H9 (cell line): ENCODE measurements around the gene KRTAP12-1. TPM values are rescaled to one million over a fixed set of nuclear protein-coding genes. Genes with fewer than 3 reads are reported as not detected.

Experiments
- DNase-seq: peaks from one replicate; pipeline ENCODE4 v3.0.0-alpha.2; 2017
- H2AFZ ChIP-seq: one replicate; pipeline ENCODE4 v1.6.1; 2013; ENCODE audit warnings: mild to moderate bottlenecking, low read length, control low read depth, moderate library complexity
- H2AK5ac ChIP-seq: 2 replicates; pipeline ENCODE4 v1.6.1; 2013; ENCODE audit warnings: low read length, control low read depth, mixed read lengths; ENCODE audit not compliant: insufficient read length
- H2BK120ac ChIP-seq: one replicate; pipeline ENCODE4 v1.6.1; 2013; ENCODE audit warnings: low read depth, mild to moderate bottlenecking, low read length, control low read depth, inconsistent platforms; ENCODE audit not compliant: poor library complexity, severe bottlenecking
- H2BK12ac ChIP-seq: 2 replicates; pipeline ENCODE4 v1.6.1; 2013; ENCODE audit warnings: low read length, control low read depth, mixed read lengths, low read depth; ENCODE audit not compliant: insufficient read length
- H2BK15ac ChIP-seq: 2 replicates; pipeline ENCODE4 v1.6.1; 2013; ENCODE audit warnings: low read depth, low read length, control low read depth
- H2BK20ac ChIP-seq: one replicate; pipeline ENCODE4 v1.6.1; 2013; ENCODE audit warnings: low read depth, mild to moderate bottlenecking, low read length, control low read depth, inconsistent platforms; ENCODE audit not compliant: poor library complexity, severe bottlenecking
- H2BK5ac ChIP-seq: 2 replicates; pipeline ENCODE4 v1.6.1; 2013; ENCODE audit warnings: low read length, control low read depth, mixed read lengths; ENCODE audit not compliant: insufficient read length
- H3K14ac ChIP-seq: 2 replicates; pipeline ENCODE4 v1.6.1; 2013; ENCODE audit warnings: low read length, control low read depth; ENCODE audit not compliant: insufficient read depth
- H3K18ac ChIP-seq: 2 replicates; pipeline ENCODE4 v1.6.1; 2013; ENCODE audit warnings: low read depth, mild to moderate bottlenecking, mixed read lengths, low read length, control low read depth; ENCODE audit not compliant: insufficient read length
- H3K23ac ChIP-seq: 2 replicates; pipeline ENCODE4 v1.6.1; 2013; ENCODE audit warnings: low read length, control low read depth, mixed read lengths, low read depth; ENCODE audit not compliant: insufficient read length
- H3K23me2 ChIP-seq: 2 replicates; pipeline ENCODE4 v1.6.1; 2013; ENCODE audit warnings: low read depth, mild to moderate bottlenecking, mixed read lengths, low read length, control low read depth; ENCODE audit not compliant: insufficient read length, poor library complexity, severe bottlenecking
- H3K27ac ChIP-seq: 2 replicates; pipeline ENCODE4 v1.5.1; 2013; ENCODE audit warnings: low read length, control low read depth, mixed read lengths, low read depth; ENCODE audit not compliant: insufficient read length
- H3K27me3 ChIP-seq: 2 replicates; pipeline ENCODE4 v1.6.1; 2013; ENCODE audit warnings: low read length, control low read depth, inconsistent platforms; ENCODE audit not compliant: insufficient read depth
- H3K4ac ChIP-seq: 2 replicates; pipeline ENCODE4 v1.6.1; 2013; ENCODE audit warnings: low read depth, mild to moderate bottlenecking, control low read depth, inconsistent platforms, low read length, moderate library complexity
- H3K4me1 ChIP-seq: 2 replicates; pipeline ENCODE4 v1.6.1; 2013; ENCODE audit warnings: low read length, control low read depth, inconsistent platforms; ENCODE audit not compliant: insufficient read depth
- H3K4me2 ChIP-seq: 2 replicates; pipeline ENCODE4 v1.6.1; 2013; ENCODE audit warnings: low read length, control low read depth, mixed read lengths; ENCODE audit not compliant: insufficient read length, insufficient read depth
- H3K56ac ChIP-seq: 2 replicates; pipeline ENCODE4 v1.6.1; 2013; ENCODE audit warnings: low read depth, mild to moderate bottlenecking, mixed read lengths, low read length, control low read depth; ENCODE audit not compliant: insufficient read length
- H3K79me1 ChIP-seq: 2 replicates; pipeline ENCODE4 v1.6.1; 2013; ENCODE audit warnings: low read depth, mild to moderate bottlenecking, moderate library complexity, low read length, control low read depth, inconsistent platforms; ENCODE audit not compliant: insufficient read depth, poor library complexity, severe bottlenecking
- H3K79me2 ChIP-seq: 2 replicates; pipeline ENCODE4 v1.6.1; 2013; ENCODE audit warnings: low read length, control low read depth, inconsistent platforms; ENCODE audit not compliant: insufficient read depth
- H3K9ac ChIP-seq: 2 replicates; pipeline ENCODE4 v1.6.1; 2013; ENCODE audit warnings: low read length, control low read depth, mixed read lengths; ENCODE audit not compliant: insufficient read length; ENCODE audit errors: extremely low read depth
- H3K9me3 ChIP-seq: one replicate; pipeline ENCODE4 v1.6.1; 2013; ENCODE audit warnings: low read depth, low read length, inconsistent platforms; ENCODE audit not compliant: control insufficient read depth
- H3T11ph ChIP-seq: one replicate; pipeline ENCODE4 v1.6.1; 2013; ENCODE audit warnings: mild to moderate bottlenecking, low read length, control low read depth, inconsistent platforms
- H4K20me1 ChIP-seq: one replicate; pipeline ENCODE4 v1.6.1; 2013; ENCODE audit not compliant: control insufficient read depth, insufficient read length, insufficient read depth
- H4K5ac ChIP-seq: 2 replicates; pipeline ENCODE4 v1.6.1; 2013; ENCODE audit warnings: low read depth, mild to moderate bottlenecking, mixed read lengths, low read length, control low read depth; ENCODE audit not compliant: insufficient read length
- H4K8ac ChIP-seq: replicated peaks from 2 replicates; pipeline ENCODE4 v1.6.1; 2013; ENCODE audit warnings: low read length, control low read depth, mixed read lengths, low read depth; ENCODE audit not compliant: insufficient read length
- H4K91ac ChIP-seq: 2 replicates; pipeline ENCODE4 v1.6.1; 2013; ENCODE audit warnings: low read depth, mild to moderate bottlenecking, moderate library complexity, mixed read lengths, low read length, control low read depth; ENCODE audit not compliant: insufficient read length
- H3K27ac Mint-ChIP-seq, 3 experiments: 2 replicates in 2 of 3; 3 replicates in 1 of 3; pipeline ENCODE4 v1.8.0; 2020 to 2021; ENCODE audit warnings: mixed read lengths in 3 of 3, mild to moderate bottlenecking in 1 of 3, moderate library complexity in 1 of 3
- H3K27me3 Mint-ChIP-seq: 2 replicates; pipeline ENCODE4 v1.8.0; 2021; ENCODE audit warnings: low read depth, mild to moderate bottlenecking, moderate library complexity, mixed read lengths
- H3K36me3 Mint-ChIP-seq, 3 experiments: 2 replicates in 2 of 3; 3 replicates in 1 of 3; pipeline ENCODE4 v1.8.0; 2020 to 2021; ENCODE audit warnings: low read depth in 3 of 3, mixed read lengths in 3 of 3; ENCODE audit not compliant: insufficient read depth in 1 of 3
- H3K4me1 Mint-ChIP-seq, 2 experiments: 2 replicates each; pipeline ENCODE4 v1.8.0; 2020; ENCODE audit warnings: mixed read lengths in 2 of 2
- H3K4me3 Mint-ChIP-seq, 2 experiments: 2 replicates in 1 of 2; 3 replicates in 1 of 2; pipeline ENCODE4 v1.8.0; 2020 to 2021; ENCODE audit warnings: mild to moderate bottlenecking in 2 of 2, mixed read lengths in 2 of 2, moderate library complexity in 1 of 2
- H3K9me3 Mint-ChIP-seq, 2 experiments: 2 replicates in 1 of 2; 3 replicates in 1 of 2; pipeline ENCODE4 v1.8.0; 2020; ENCODE audit warnings: mild to moderate bottlenecking in 2 of 2, mixed read lengths in 2 of 2, moderate library complexity in 1 of 2
- CTCF ChIP-seq: fragments of 200-600 bp; sonication (generic); conservative IDR thresholded peaks from 3 replicates; pipeline ENCODE4 v1.8.0; 2021; ENCODE audit warnings: antibody characterized with exemption, mild to moderate bottlenecking
- WGBS: extraction: QIAGEN DNeasy Blood & Tissue Kit; methylation state at CpG from one replicate; pipeline ENCODE4 v1.1.7; 2013; ENCODE audit warnings: missing lambda C conversion rate, low lambda C conversion rate, mixed read lengths; ENCODE audit not compliant: insufficient read length; ENCODE audit errors: extremely low coverage; 5-methylcytosine and 5-hydroxymethylcytosine counted together
- total RNA-seq: library from RNA; stranded (reverse); gene quantifications from 2 replicates; pipeline ENCODE4 v1.2.1, GENCODE V29; 2021

KRTAP12-1 gene
- total RNA-seq, 1 experiment from 2014 or later = not detected

- H3K27ac ChIP-seq = no peak overlapping the region
- H3K4me1 ChIP-seq = no peaks in the 10 kb centered on the region
- H2BK20ac ChIP-seq = no peak overlapping the region
- H3T11ph ChIP-seq = no peak overlapping the region
- no peak overlapping the region for H3K18ac ChIP-seq
- H3K9me3 ChIP-seq = no peaks in the 10 kb centered on the region
- no peak overlapping the region for H2AK5ac ChIP-seq
- H3K4me3 Mint-ChIP-seq = no peak overlapping the region
- no peak overlapping the region for H2BK120ac ChIP-seq
- no peak overlapping the region for H3K27ac Mint-ChIP-seq
- no peaks in the 10 kb centered on the region for H3K79me2 ChIP-seq
- no peak overlapping the region for H4K5ac ChIP-seq
- no peaks in the 10 kb centered on the region for H3K27me3 ChIP-seq
- no peak overlapping the region for H4K8ac ChIP-seq
- H3K56ac ChIP-seq = no peak overlapping the region
- no peak overlapping the region for H3K9ac ChIP-seq
- no peaks in the 10 kb centered on the region for H3K79me1 ChIP-seq
- no peak overlapping the region for H3K14ac ChIP-seq
- no peak overlapping the region for H3K4me2 ChIP-seq
- H3K23ac ChIP-seq = no peak overlapping the region
- no peak overlapping the region for H3K4ac ChIP-seq
- H2BK12ac ChIP-seq = no peak overlapping the region
- no CpG with 5 or more reads among the region's 14 CpGs for WGBS
- TF ChIP-seq CTCF = no peak
- H4K91ac ChIP-seq = no peak overlapping the region
- H2AFZ ChIP-seq = no peak overlapping the region
- no peaks in the 10 kb centered on the region for H4K20me1 ChIP-seq
- H3K23me2 ChIP-seq = peaks cover 2% of the 10 kb centered on the region
- H3K36me3 Mint-ChIP-seq = peaks cover 4 to 15% (median 8%) of the 10 kb centered on the region in 3 experiments
- peaks cover 15 to 16% of the 10 kb centered on the region in 2 experiments; a peak in 4 of 5 replicates for H3K9me3 Mint-ChIP-seq
- peaks cover 0 to 10% of the 10 kb centered on the region in 2 experiments; a peak in 3 of 4 replicates for H3K4me1 Mint-ChIP-seq
- H3K27me3 Mint-ChIP-seq = peaks cover 22% of the 10 kb centered on the region
- H2BK5ac ChIP-seq = no peak overlapping the region
- H2BK15ac ChIP-seq = no peak overlapping the region
- DNase-seq = no peak
Measured at GRCh38 chr21:44653123-44653522, 28.8 kb downstream of the KRTAP12-1 start.
